ENCODE measurements around the gene DHPS.

DHPS gene

GRCh38 chr19:12676928-12677327, 4.8 kb downstream of the DHPS start:
- no peak overlapping the region for H3K4me3 ChIP-seq (ENCODE audit: low read depth, low read length)

GRCh38 chr19:12676384-12676792, 5.3 kb downstream of the DHPS start:
- peaks cover 69% of the 10 kb centered on the region for H3K36me3 ChIP-seq
- H3K4me3 ChIP-seq (ENCODE audit: low read depth, low read length), result no peak overlapping the region
- TF ChIP-seq CTCF (IDR thresholded peaks at IDR 0.05; ENCODE audit: low read depth, low read length), result peak; percentile 94
- no peaks in the 10 kb centered on the region for H3K4me1 ChIP-seq
- no peaks in the 10 kb centered on the region for H3K27me3 ChIP-seq
- DNase-seq, result peak; percentile 92
- H3K9me3 ChIP-seq, result no peaks in the 10 kb centered on the region

More at GRCh38 chr19:12676928-12677327, 4.8 kb downstream of the DHPS start:
- no peaks in the 10 kb centered on the region for H3K4me1 ChIP-seq
- H3K36me3 ChIP-seq, result peaks cover 65% of the 10 kb centered on the region
- no peak for TF ChIP-seq CTCF (IDR thresholded peaks at IDR 0.05; ENCODE audit: low read depth, low read length)
- DNase-seq, result no peak
- H3K9me3 ChIP-seq, result no peaks in the 10 kb centered on the region
- no peaks in the 10 kb centered on the region for H3K27me3 ChIP-seq

- Histone ChIP-seq H3K36me3 (peaks cover 69% of the 10 kb centered on the region), H3K9me3 (no peaks in the 10 kb centered on the region), H3K4me1 (no peaks in the 10 kb centered on the region), H3K4me3 (ENCODE audit: low read depth, low read length) (no peak overlapping the region), H3K27me3 (no peaks in the 10 kb centered on the region)
- no peak for TF ChIP-seq CTCF (IDR thresholded peaks at IDR 0.05; ENCODE audit: low read depth, low read length)
- DNase-seq, result no peak
Measured at GRCh38 chr19:12675940-12676339, 5.7 kb downstream of the DHPS start.

GRCh38 chr19:12675399-12675798, 6.3 kb downstream of the DHPS start:
- Histone ChIP-seq H3K4me3 (ENCODE audit: low read depth, low read length) (no peak overlapping the region), H3K9me3 (no peaks in the 10 kb centered on the region), H3K27me3 (no peaks in the 10 kb centered on the region), H3K4me1 (no peaks in the 10 kb centered on the region), H3K36me3 (peaks cover 69% of the 10 kb centered on the region)
- DNase-seq, result no peak
- no peak for TF ChIP-seq CTCF (IDR thresholded peaks at IDR 0.05; ENCODE audit: low read depth, low read length)

GRCh38 chr19:12672744-12673143, 8.9 kb downstream of the DHPS start:
- DNase-seq, result no peak
- no peaks in the 10 kb centered on the region for H3K9me3 ChIP-seq
- peaks cover 58% of the 10 kb centered on the region for H3K36me3 ChIP-seq
- H3K27me3 ChIP-seq, result no peaks in the 10 kb centered on the region
- no peaks in the 10 kb centered on the region for H3K4me1 ChIP-seq
- TF ChIP-seq CTCF (IDR thresholded peaks at IDR 0.05; ENCODE audit: low read depth, low read length), result no peak
- H3K4me3 ChIP-seq (ENCODE audit: low read depth, low read length), result no peak overlapping the region

- DNase-seq, result no peak
- Histone ChIP-seq H3K4me3 (ENCODE audit: low read depth, low read length) (peak overlapping the region; percentile 81), H3K27me3 (no peaks in the 10 kb centered on the region), H3K36me3 (peaks cover 36% of the 10 kb centered on the region), H3K4me1 (no peaks in the 10 kb centered on the region), H3K9me3 (no peaks in the 10 kb centered on the region)
- no peak for TF ChIP-seq CTCF (IDR thresholded peaks at IDR 0.05; ENCODE audit: low read depth, low read length)
Measured at GRCh38 chr19:12670159-12670928, 11.3 kb downstream of the DHPS start.
